Endometrial microvascular endothelial cells (primary cell): ENCODE results near the gene SHB. TPM values are rescaled to one million over a fixed set of nuclear protein-coding genes. Genes with fewer than 3 reads are reported as not detected.

ENCODE experiments used
- in situ Hi-C: cut with HindIII; loops from 2 replicates; pipeline ENCODE4 v1.10.0; 2017; ENCODE audit warnings: low sequenced_read_pairs, low pct_unique_long_range_greater_than_20kb; ENCODE audit errors: inconsistent ontology term
- total RNA-seq: library from RNA; depleted of rRNA; stranded (reverse); fragments of >200 nt; gene quantifications from one replicate; pipeline ENCODE4 v1.2.3, GENCODE V29; 2015; ENCODE audit errors: inconsistent ontology term

The SHB gene
- total RNA-seq, 1 donor from 2014 or later = 20.5 TPM

- in situ Hi-C loops = no loop called here
Observed at GRCh38 chr9:38000735-38001134, 68.3 kb downstream of the SHB start.

- in situ Hi-C loops = no loop called here
Observed at GRCh38 chr9:38000332-38000731, 68.7 kb downstream of the SHB start.

- in situ Hi-C loops = no loop called here
Observed at GRCh38 chr9:37999588-38000189, 69.3 kb downstream of the SHB start.

DNA sequence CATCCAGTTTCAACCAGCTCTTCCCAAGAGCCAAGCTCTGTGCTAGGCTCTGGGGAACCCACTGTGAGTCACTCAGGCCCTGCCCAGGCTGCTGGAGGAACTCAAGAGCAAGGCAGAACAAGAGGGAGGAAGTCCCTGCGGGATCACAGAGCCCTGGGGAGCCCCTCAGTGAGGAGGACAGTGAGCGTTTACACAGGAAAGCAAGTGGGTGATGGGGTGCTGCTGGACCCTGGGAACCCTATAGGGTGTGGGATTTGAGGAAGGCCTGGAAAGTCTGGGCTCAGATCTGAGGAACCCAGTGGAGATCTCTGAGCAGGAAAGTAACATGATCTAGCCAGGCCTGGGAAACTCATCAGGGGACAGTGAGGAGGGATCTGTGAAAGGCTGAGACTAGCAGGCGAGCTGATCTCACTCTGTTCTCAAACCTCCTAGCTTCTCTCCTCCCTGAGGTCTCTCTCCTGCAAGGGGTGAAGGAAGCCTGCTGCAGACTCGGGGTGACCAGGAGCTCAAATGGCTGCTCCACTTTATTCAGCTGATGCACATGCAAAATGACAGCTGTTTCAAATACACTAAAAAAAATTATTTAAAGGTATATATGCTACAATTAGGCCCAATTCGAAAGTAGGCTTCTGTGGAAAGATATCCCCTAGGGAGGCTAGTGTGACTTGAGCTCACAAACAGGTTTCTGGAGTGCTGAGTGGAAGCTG is 70.0 kb downstream of the SHB start:
- in situ Hi-C loops = no loop called here

- in situ Hi-C loops = no loop called here
Observed at GRCh38 chr9:37997636-37998374, 71.2 kb downstream of the SHB start.

DNA sequence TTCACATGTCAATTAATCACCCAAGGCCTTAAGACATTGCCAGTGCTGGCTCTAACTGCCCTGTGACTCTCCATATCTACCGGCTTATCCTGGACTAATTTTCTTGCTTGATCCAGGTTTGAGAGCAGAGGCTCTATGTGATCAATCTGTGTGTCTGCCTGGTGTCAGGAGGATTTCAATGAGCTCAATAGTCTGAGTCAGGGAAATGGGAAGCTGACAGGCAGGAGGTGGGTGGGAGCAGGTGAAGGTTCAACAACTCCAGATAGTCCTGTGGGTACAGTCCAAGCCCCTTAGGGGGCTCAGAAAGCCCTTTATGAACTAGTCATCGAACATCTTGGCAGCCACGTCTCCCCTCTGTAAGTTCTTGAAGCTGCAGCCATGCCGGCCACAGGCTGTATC is 72.2 kb downstream of the SHB start:
- in situ Hi-C loops = no loop called here

GRCh38 chr9:37995961-37996818 is 72.8 kb downstream of the SHB start:
- in situ Hi-C loops = no loop called here

DNA sequence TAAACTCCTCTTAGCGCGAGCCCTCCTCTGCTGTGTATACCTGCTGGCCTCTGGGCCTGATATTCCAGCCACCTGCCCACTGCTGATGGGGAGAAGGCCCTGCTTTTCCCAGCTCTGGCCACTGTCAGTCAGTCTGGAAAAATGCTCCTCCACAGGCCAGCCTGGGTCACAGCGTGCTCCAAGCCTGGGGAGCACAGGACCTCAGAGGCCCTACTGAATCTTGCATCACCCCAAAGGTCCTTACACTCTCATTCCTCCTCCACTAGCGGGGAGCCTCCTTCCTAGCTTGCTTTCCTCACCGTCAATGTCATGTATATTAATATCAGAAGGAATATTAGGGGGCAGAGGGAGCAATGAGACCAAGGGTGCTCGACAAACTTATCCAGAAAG is 73.7 kb downstream of the SHB start:
- in situ Hi-C loops = no loop called here

GRCh38 chr9:37994639-37995347 is 74.2 kb downstream of the SHB start:
- in situ Hi-C loops = no loop called here

- in situ Hi-C loops = no loop called here
Observed at GRCh38 chr9:37992924-37993349, 76.1 kb downstream of the SHB start.

- in situ Hi-C loops = no loop called here
Observed at GRCh38 chr9:37990404-37991015, 78.5 kb downstream of the SHB start.

DNA sequence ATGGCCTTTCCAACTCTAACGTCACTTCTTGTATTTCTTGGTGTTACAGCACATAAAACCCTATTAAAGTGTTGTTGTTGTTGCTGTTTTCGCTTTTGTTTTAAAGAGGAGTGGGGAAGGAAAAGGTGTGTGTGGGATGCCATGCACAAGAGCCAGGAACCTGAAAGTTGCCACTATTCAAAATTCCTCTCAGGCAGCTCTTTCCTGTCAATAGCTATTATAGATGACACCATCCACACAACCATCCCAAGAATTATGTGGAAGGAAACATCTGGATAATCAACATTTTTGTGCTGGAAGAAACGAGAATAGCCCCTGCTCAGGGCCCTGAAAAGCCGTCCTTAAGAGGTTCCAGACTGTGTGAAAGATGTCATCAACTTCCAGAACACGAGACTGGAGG is 79.3 kb downstream of the SHB start:
- in situ Hi-C loops = no loop called here

DNA sequence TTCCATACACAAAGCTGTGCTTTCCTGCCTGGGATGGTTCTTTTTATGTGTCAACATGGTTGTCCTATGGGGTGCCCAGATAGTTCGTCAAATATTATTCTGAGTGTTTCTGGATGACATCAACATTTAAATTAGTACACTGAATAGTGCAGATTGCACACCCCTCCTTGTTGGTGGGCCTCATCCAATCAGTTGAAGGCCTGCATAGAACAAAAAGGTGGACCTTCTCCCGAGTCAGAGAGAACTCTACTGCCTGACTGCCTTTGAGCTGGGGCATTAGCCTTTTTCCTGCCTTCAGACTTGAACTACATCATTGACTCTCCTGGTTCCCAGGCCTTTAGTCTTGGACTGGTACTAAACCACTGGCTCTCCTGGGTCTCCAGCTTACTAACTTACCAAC is 80.4 kb downstream of the SHB start:
- in situ Hi-C loops = no loop called here

GRCh38 chr9:37988041-37988440 is 81.0 kb downstream of the SHB start:
- in situ Hi-C loops = no loop called here

DNA sequence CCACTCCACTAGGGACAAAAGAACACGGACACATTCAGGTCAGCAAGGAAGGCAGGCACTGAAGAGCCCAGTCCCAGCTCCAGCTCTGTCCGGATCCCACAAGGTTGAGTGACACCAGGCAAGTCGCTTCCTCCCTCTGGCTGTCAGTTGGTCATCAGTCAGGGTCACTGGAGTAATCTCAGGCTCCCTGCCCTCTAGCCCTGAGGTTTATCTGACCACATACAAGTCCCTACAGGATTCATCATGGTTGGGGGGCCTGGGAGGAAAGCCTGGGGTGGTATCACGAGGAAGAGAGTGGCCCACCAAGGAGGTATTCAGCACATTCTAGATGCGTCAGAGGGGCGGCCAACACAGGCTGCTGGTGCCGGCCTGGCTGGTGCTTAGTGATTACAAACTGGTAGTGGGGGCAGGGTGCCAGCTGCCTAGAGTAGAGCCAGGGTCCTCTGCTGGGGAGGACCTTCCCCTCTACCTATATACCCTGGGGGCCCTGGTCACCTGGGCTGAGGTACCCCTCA is 81.5 kb downstream of the SHB start:
- in situ Hi-C loops = no loop called here

DNA sequence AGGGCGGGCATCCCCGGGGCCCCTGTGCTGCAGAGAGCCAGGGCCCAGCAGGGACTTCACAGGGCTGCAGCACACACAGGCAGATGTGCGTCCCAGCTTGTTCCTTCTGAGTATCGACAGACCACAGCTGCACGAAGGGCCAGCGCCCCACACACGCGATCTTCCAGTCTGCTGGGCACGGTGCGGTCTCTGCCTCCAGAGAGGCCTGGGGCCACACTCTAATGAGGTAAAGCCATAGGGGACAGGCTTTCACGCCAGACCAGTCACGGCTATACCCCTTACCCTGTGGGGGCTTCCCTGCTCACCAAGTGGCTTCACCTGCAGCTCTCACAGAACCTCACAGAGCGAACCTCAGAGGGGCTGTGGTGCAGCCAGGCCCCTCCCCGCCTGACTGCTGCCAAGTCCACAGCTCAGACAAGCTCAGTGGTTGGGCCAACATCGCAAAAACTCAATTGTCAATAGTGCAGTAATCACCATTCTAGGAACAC is 82.2 kb downstream of the SHB start:
- in situ Hi-C loops = no loop called here

- in situ Hi-C loops = no loop called here
Observed at GRCh38 chr9:37986001-37986400, 83.0 kb downstream of the SHB start.
